Ishikawa (cell line): ENCODE measurements around the gene SLC9A7.

Source experiments
- CEBPB ChIP-seq: IDR thresholded peaks from 2 replicates; pipeline ENCODE4 v1.6.1; 2012
- CREB1 ChIP-seq: IDR thresholded peaks from 2 replicates; pipeline ENCODE4 v1.6.1; 2012; ENCODE audit warnings: low read depth
- EGR1 ChIP-seq: IDR thresholded peaks from 2 replicates; pipeline ENCODE4 v1.6.1; 2012
- EP300 ChIP-seq: IDR thresholded peaks from 2 replicates; pipeline ENCODE4 v1.6.1; 2012; ENCODE audit warnings: borderline replicate concordance
- FOXM1 ChIP-seq: IDR thresholded peaks from 2 replicates; pipeline ENCODE4 v1.6.1; 2012; ENCODE audit warnings: low read depth, borderline replicate concordance
- NFIC ChIP-seq: IDR thresholded peaks from 2 replicates; pipeline ENCODE4 v1.6.1; 2012
- RAD21 ChIP-seq: IDR thresholded peaks from 2 replicates; pipeline ENCODE4 v1.6.1; 2012; ENCODE audit warnings: low read depth
- TAF1 ChIP-seq: IDR thresholded peaks from 2 replicates; pipeline ENCODE4 v1.6.1; 2012; ENCODE audit warnings: low read depth, mild to moderate bottlenecking
- TCF12 ChIP-seq: IDR thresholded peaks from 2 replicates; pipeline ENCODE4 v1.6.1; 2012; ENCODE audit warnings: low read depth
- TEAD4 ChIP-seq: IDR thresholded peaks from 2 replicates; pipeline ENCODE4 v1.6.1; 2012
- YY1 ChIP-seq: IDR thresholded peaks from 2 replicates; pipeline ENCODE4 v1.6.1; 2012; ENCODE audit warnings: low read depth
- ZBTB7A ChIP-seq: IDR thresholded peaks from 2 replicates; pipeline ENCODE4 v1.6.1; 2012; ENCODE audit warnings: low read depth
- TF ChIP-seq, protein P1 (sequence below): IDR thresholded peaks from 2 replicates; pipeline ENCODE4 v1.6.1; 2012
- TF ChIP-seq, protein P2 (sequence below): IDR thresholded peaks from 2 replicates; pipeline ENCODE4 v1.6.1; 2012; ENCODE audit warnings: low read depth, mild to moderate bottlenecking
- TF ChIP-seq, protein P3 (sequence below): IDR thresholded peaks from 2 replicates; pipeline ENCODE4 v1.6.1; 2012

SLC9A7 gene

DNA sequence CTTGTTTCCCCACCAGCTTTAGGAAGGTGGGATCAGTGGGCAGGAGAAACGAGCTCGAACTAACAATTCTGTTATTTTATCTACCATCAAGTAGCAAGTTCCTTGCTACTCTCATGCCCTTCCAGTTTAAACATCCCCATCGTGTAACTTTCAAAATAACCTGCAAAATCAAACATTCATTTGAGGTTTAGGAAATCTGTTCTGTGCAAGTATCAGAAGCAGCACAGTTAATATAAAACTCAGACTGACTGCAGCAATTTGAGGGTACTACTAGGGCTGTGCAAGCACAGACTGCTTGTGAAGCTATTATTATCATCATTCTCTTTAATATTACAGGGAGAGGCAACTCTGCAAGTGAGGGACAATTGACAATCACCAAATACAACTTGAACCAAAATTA, 137.3 kb downstream of the SLC9A7 start:
- no peak for TF ChIP-seq ZBTB7A
- TF ChIP-seq, protein P1, sequence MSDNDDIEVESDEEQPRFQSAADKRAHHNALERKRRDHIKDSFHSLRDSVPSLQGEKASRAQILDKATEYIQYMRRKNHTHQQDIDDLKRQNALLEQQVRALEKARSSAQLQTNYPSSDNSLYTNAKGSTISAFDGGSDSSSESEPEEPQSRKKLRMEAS, result no peak
- TF ChIP-seq NFIC, result no peak
- TF ChIP-seq TCF12, result no peak
- TF ChIP-seq FOXM1, result no peak

GRCh38 chrX:46620505-46620904, 138.4 kb downstream of the SLC9A7 start:
- no peak for TF ChIP-seq EGR1
- no peak for TF ChIP-seq YY1
- TF ChIP-seq, protein P2, sequence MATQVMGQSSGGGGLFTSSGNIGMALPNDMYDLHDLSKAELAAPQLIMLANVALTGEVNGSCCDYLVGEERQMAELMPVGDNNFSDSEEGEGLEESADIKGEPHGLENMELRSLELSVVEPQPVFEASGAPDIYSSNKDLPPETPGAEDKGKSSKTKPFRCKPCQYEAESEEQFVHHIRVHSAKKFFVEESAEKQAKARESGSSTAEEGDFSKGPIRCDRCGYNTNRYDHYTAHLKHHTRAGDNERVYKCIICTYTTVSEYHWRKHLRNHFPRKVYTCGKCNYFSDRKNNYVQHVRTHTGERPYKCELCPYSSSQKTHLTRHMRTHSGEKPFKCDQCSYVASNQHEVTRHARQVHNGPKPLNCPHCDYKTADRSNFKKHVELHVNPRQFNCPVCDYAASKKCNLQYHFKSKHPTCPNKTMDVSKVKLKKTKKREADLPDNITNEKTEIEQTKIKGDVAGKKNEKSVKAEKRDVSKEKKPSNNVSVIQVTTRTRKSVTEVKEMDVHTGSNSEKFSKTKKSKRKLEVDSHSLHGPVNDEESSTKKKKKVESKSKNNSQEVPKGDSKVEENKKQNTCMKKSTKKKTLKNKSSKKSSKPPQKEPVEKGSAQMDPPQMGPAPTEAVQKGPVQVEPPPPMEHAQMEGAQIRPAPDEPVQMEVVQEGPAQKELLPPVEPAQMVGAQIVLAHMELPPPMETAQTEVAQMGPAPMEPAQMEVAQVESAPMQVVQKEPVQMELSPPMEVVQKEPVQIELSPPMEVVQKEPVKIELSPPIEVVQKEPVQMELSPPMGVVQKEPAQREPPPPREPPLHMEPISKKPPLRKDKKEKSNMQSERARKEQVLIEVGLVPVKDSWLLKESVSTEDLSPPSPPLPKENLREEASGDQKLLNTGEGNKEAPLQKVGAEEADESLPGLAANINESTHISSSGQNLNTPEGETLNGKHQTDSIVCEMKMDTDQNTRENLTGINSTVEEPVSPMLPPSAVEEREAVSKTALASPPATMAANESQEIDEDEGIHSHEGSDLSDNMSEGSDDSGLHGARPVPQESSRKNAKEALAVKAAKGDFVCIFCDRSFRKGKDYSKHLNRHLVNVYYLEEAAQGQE, result no peak
- TF ChIP-seq TEAD4, result no peak
- no peak for TF ChIP-seq EP300
- no peak for TF ChIP-seq CEBPB
- TF ChIP-seq, protein P1, result no peak
- no peak for TF ChIP-seq NFIC
- no peak for TF ChIP-seq RAD21
- no peak for TF ChIP-seq CREB1
- no peak for TF ChIP-seq TCF12
- TF ChIP-seq ZBTB7A, result no peak
- TF ChIP-seq, protein P3, sequence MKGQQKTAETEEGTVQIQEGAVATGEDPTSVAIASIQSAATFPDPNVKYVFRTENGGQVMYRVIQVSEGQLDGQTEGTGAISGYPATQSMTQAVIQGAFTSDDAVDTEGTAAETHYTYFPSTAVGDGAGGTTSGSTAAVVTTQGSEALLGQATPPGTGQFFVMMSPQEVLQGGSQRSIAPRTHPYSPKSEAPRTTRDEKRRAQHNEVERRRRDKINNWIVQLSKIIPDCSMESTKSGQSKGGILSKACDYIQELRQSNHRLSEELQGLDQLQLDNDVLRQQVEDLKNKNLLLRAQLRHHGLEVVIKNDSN, result no peak
- TF ChIP-seq FOXM1, result no peak
- no peak for TF ChIP-seq TAF1

GRCh38 chrX:46618947-46619346, 140.0 kb downstream of the SLC9A7 start:
- no peak for TF ChIP-seq RAD21
- no peak for TF ChIP-seq ZBTB7A
- TF ChIP-seq, protein P1, result no peak
- TF ChIP-seq EGR1, result no peak
- TF ChIP-seq, protein P2, result no peak
- TF ChIP-seq, protein P3, result no peak
- TF ChIP-seq CREB1, result no peak
- no peak for TF ChIP-seq TCF12
- TF ChIP-seq CEBPB, result no peak
- TF ChIP-seq TEAD4, result no peak
- no peak for TF ChIP-seq NFIC
- no peak for TF ChIP-seq EP300
- no peak for TF ChIP-seq TAF1
- TF ChIP-seq FOXM1, result no peak

DNA sequence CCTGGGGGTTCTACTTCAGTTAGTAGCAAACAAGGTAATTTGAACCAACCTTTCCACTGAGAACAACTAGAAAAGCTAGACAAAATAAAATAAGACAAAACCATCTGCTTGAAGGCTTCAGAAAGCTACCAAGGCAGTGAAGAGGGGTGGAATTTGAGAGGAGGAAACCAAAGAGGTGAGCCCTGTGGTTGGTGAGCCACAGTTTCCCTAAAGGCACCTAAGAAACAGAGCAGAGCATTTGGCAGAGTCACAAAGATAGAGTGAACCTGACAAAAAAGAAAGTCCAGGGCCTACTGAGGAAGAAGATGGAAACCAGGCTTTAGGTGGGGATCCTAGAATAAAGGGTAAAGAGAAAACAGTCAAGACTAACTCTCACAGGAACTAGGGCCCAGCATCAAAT, 141.0 kb downstream of the SLC9A7 start:
- TF ChIP-seq, protein P1, result no peak
- TF ChIP-seq YY1 (no peak), NFIC (no peak), TCF12 (no peak), ZBTB7A (no peak), EP300 (no peak), CEBPB (no peak), RAD21 (no peak)

DNA sequence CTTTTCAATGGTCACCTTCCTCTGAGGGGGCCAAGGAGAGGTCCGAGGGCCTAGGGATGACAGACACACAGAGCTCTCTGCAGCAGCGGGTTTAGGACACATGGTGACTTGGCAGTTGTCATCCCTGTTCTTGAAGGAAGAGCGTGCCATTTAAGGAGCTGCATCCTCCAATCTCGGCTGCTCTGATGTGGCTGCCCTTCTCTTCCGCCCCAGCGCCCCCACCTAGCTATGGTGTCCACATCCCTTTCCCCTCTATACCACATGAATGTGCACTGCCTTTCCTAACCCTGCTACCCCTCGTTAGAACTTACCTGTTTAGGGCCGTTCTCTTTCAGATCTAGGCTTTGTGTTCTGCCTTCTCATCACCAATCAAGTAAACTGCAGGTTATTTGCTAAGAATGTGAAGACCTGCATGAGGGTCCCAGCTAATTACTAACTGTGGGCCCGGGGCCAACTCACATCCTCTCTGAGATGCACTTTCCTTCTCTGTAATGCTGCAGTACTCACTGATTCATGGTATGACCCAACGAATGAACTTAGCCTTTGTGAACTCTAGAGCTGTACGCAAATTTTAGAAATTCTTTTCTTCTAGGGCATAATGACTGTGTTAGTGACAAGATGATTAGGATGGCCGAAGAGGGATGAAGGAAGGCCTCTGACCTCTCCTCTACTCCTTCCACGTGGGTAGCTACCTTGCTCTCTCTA, 147.1 kb downstream of the SLC9A7 start:
- no peak for TF ChIP-seq FOXM1
- no peak for TF ChIP-seq ZBTB7A
- no peak for TF ChIP-seq TEAD4
- TF ChIP-seq CREB1, result no peak
- TF ChIP-seq TAF1, result no peak
- TF ChIP-seq EP300, result no peak
- TF ChIP-seq YY1, result no peak
- TF ChIP-seq RAD21, result no peak
- TF ChIP-seq, protein P3, result no peak
- TF ChIP-seq TCF12, result no peak
- TF ChIP-seq, protein P1, result no peak
- TF ChIP-seq, protein P2, result no peak
- no peak for TF ChIP-seq CEBPB
- no peak for TF ChIP-seq EGR1
- TF ChIP-seq NFIC, result no peak
